ENCODE results near the gene RXRA.

Gene RXRA

GRCh38 chr9:134388289-134388808, 62.1 kb downstream of the RXRA start:
- DNase-seq: no peak

DNA sequence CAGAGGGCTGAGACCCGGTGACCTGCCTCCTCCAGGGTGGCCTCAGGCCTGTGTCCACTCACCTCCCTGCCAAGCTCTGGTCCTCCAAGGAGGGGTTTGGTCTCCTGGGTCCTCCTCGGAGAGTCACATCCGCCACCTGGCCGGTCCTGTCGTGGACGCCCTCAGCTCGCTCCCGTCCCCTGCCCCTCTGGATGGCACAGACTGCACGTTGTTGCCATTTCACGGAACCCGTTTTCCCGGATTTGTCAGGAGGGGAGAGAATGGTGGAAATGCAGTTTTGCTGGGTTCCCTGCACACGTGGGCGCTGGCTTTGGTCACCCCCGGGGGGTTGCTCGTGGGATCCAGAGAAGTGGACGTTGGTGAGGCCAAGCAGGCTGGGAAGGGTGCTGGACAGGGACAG, 62.7 kb downstream of the RXRA start:
- DNase-seq: no peak

DNA sequence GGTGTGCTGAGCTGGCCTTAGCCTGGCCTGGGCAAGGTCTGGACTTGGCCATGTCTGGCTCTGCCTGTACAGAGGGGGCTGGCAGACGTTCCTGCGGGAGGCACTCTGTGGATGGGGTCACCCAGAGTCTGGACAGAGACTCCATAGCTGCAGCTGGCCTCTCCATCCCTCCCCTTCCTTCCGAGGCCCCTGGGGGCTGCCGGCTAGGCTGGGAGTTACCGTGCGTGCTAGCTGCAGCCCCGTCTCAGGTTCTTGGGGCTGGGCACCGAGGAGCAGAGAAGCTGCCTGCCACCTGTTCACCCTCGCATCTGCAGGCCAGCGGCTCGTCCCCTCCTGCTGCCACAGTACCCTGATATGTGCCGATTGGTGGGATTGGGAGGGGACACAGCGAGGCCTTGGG, 63.4 kb downstream of the RXRA start:
- DNase-seq: no peak

GRCh38 chr9:134390537-134390936, 64.3 kb downstream of the RXRA start:
- DNase-seq: peak; percentile 67

GRCh38 chr9:134390947-134391318, 64.7 kb downstream of the RXRA start:
- DNase-seq: no peak

DNA sequence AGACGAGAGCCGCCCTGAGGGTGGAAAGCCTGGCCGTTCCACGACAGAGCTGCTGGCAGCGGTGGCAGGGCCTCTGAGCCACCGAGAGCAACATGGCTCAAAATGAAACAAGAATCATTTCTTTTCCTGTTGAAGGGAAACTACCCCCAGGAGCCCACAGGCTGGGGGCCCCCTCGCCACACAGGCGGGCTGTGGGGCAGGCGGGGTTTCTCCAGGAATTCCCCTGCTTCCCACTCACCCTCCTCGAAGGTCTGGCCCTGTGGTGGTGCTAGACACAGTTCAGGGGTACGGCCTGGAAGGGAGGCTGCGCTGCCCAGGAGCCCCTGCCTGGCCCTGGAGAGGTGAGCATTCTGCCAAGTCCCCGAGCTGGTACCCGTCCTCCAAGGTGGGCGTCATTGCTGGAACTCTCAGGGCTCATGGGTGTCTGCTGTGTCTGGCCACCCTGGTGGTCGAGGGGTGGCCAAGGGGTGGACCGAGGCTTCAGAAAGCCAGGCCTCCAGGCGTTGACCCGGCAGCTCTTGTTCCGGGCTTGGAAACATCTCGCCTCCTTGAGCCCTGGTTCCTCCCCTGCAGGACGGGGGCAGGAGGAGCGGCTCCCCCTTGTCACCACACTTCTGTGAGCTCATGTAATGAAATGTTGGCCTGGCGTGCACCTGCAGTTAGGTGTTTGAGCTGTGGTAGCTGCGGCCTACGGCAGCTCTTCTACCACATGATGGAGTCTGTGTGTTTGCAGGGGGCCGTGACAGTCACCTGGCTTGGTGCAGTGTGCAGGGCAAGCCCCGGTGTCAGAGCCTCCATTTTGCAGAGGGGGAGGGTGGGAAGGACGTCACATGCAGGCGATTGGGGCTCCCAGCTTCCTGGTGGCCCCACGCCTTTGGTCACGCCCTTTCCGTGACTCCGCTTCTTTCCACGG, 65.3 kb downstream of the RXRA start:
- peak; percentile 65 for DNase-seq

DNA sequence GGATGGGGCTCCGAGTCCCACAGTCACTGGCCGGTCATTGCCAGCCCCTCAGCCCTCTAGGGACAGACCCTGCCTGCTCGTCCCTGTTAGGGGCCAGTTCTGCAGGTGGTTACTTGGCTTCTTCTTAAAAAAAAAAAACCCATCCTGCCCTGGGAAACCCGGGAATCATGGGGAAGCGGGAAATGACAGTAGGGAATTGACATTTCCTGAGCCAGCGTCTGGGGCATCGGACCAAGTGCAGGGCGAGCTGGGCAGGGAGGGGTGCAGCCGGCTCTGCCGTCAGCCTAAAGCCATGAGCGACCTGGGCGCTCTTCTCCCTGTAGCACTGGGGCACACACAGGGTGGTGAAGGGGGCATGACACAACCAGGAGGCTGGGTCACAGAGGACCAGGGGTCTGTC, 66.6 kb downstream of the RXRA start:
- no peak for DNase-seq

DNA sequence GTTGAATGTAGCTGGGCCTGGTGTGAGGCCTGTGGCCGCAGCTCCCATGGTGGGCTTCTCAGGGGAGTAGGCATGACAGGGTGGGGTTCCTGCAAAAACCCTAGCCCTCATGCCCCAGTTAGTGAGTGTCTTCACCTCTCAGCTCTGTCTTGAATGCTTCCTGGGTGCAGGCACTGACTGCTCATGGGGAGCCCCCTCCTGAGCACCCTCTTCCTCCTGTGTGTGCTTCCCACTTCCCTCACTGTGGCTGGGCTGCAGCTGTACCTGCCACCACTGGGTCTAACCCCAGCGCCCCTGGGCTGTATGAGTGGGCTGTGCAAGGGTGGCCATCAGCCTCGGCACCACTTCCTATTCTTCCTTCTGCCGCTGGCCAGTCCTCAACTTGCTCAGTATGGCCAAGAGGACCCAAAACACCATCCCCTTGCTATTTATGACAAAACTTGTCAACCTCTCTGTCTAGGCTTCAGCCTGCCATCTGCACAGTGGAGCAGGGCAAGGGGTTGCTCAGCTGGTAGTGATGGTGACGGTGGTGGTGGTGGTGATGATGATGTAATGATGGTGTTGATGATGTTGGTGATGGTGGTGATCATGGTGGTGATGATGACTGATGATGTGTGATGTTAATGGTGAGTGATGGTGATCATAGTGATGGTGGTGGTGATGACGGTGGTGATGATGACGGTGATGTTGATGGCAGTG, 67.5 kb downstream of the RXRA start:
- no peak for DNase-seq

- no peak for DNase-seq
These were observed 68.8 kb downstream of the RXRA start for GRCh38 chr9:134395002-134395517.

- no peak for DNase-seq
These were observed 69.5 kb downstream of the RXRA start for GRCh38 chr9:134395737-134396257.

DNA sequence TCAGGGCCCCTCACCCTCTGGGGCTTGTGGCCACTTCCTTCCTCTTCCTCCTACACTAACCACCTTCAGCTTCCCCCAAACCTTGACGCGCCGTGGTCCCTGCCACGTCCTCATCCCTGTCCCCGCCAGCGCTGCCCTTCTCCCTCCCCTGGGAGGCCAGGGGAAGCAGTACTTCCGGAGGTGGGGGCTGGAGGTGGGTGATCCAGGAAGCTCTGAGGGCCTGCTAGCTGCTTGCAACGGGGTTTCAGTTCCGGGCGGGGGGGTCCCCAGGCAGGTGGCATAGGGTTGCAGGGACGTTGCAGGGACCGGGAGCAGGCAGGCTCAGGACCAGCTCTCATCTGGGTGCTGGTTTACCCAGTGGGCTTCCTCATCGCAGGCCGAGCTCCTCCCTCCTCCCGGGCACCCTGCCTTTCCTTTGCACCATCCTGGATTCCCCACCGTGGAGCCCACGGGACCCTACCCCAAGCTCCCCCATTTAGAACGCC, 70.0 kb downstream of the RXRA start:
- peak; percentile 34 for DNase-seq

DNA sequence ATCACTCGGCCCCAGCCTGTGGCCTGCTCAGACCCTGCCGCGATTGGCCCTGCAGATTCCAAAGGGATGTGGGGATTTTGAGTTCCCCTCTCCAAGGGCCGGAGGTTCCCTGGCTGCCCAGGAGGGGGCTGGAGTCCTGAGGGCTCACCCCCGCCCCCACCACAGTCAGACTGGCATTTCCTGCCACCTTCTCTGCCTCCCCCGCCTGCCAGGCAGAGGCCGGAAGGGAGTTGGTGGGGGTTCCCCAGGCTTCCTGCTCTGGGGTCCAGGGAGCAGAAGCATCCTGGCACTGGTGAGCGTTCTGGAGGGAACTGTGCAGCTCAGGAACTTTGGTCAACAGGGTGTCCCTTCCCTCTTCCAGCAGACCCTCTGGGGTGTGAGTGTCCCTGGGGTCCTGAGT, 70.6 kb downstream of the RXRA start:
- DNase-seq: peak; percentile 52

DNA sequence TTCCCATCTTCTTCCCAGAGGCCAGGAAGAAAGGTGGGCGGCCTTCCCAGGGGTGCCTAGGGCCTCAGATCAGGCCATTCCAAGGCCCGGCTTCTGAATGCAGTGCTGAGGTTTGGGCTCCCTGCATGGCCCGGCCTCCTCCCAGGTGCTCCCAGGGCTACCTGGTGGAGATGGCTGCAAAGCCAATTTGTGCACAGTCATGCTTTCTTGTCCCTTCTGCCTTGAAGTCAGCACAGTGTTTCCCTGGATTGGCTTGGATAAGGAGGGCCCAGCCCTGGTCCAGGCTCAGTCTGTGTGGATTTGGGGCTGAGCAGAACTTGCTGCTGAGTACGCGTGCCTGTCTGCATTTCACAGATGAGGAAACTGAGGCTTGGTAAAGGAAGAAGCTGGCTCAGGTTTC, 72.5 kb downstream of the RXRA start:
- no peak for DNase-seq

DNA sequence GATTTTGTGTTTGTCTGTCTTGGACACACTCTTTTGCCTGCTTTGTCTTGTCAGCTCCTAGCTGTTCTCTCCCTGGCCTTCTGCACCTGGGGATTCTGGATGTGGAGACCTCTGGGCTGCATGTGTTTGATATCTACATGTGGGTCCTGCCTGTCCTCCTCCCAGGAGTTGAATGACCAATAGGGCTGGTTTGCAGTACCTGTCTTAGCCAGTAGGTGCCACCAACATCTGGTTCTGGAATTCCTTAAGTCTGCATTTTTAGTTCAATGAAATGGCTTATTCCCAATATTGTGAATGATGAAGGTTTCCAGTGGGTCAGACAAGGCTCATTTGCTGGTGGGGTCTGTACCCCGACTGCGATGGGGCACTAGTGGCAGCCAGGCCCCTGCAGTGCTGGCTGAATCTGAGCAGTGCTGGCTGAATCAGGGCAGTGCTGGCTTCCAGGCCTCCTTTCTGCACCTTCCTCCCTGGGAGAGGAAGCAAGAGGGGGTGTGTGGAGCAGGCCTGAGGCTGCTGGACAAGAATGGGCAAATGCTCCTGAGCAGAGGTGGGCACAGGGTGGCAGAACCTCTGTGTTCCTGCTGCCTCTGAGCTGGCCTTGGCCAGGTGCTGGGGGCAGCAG, 73.3 kb downstream of the RXRA start:
- DNase-seq: no peak

DNA sequence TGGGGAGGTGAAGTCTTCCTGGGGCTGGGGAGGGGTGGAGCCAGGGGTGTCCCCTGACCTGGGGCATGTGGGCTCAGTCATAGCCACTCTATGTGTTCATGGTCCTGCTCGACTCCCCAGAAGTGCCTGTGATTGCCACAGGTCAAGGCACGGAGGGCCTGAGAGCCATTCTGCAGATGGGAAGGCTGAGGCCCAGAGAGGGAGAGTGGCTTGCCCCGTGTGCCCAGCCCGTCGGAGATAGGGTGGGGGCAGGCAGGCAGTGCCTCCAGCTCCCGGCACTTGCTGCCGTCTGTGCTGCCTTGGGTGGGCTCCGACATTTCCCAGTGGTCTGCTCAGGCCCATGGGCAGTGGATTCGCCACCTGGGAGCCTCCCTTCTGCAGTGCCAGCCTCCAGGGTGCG, 74.0 kb downstream of the RXRA start:
- DNase-seq: no peak

GRCh38 chr9:134401391-134401790, 75.1 kb downstream of the RXRA start:
- no peak for DNase-seq

DNA sequence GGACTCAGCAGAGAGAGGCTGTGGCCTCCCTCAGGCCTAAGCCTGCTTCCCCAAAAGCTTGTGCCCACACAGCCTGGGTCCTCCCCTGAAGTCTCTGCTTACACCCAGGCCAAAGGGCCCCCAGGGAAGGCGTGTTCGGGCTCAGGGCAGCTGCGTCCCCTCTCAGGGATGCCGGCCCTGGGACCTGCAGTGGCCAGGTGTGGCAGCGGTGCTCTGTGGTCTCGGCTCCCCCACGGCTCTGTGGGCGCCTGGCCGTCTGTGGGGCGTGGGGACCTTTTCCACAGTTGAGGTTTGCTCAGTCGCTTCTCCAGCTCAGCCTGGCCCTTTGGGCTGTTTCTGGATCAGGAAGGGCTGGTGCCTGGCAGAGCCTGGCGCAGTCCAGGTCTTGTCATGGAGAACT, 75.9 kb downstream of the RXRA start:
- DNase-seq: no peak

GRCh38 chr9:134403292-134403681, 77.0 kb downstream of the RXRA start:
- no peak for DNase-seq

- DNase-seq: peak; percentile 32
These were observed 77.5 kb downstream of the RXRA start for GRCh38 chr9:134403682-134404301.

DNA sequence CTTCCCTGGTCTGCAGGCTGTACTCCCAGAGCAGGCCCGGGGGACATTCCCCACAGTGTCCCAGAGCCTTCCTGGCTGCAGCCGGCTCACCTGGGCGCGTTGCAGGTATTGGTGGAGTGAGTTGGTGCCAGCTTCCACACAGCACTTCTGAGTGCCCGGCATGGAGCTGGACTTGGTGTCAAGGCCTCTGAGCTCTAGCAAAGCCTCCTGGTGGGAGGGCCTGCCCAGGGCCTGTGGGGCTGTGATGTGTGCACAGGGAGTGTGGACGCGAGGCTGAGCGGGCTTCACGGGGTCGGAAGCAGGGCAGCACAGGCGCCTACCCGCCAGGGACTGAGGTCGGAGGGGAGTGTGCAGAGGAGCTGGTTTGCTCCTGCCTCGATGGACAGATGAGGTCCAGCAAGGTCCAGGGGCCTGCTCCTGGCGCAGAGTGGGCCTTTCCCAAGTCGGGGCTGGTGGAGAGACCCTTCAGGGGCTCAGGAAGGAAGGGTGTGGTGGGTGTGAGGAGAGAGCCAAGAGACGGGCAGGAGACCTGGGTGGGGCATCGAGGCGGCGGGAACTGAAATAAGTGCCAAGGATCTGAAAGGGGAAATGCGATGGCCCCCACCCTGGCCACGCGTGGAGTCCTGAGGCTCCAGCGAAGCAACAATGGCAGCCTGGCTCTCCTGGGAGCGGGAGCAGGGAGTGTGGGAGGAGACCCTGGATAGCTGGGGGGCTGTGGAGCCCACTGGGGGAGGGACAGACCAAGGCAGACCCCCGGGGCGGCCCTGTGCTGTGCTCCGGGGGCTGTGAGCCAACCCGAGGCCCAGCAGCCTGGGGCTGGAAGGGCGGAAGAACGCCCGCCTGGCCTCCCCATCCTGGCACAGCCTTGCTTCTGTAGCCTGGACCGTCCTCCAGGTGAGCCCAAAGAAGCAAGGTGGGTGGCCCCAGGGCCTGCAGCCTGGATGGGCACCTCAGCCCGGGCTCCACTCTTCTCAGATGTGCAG, 78.4 kb downstream of the RXRA start:
- no peak for DNase-seq

GRCh38 chr9:134405527-134405926, 79.3 kb downstream of the RXRA start:
- DNase-seq: no peak

Data from activated CD8-positive, alpha-beta memory T cell treated with anti-CD3 and anti-CD28 coated beads, Interleukin-2, amount 50 U/mL, for 4 hours (primary cell).